Liver (tissue), 3 donors: ENCODE results near the gene SUGT1.

Source experiments
- EGR1 ChIP-seq, 2 donors: IDR thresholded peaks; 2 replicates each; pipeline ENCODE4 v1.6.1; 2016 to 2018; ENCODE audit warnings: antibody characterized with exemption in 2 of 2, low read depth in 2 of 2
- FOXA2 ChIP-seq: IDR thresholded peaks from 2 replicates; pipeline ENCODE4 v1.6.1; 2016; ENCODE audit warnings: antibody characterized with exemption
- HNF4A ChIP-seq, 2 donors: conservative IDR thresholded peaks; 2 replicates each; pipeline ENCODE4 v1.6.1; 2016; ENCODE audit warnings: antibody characterized with exemption in 2 of 2, mild to moderate bottlenecking in 2 of 2
- RAD21 ChIP-seq, 2 donors: IDR thresholded peaks; 2 replicates each; pipeline ENCODE4 v1.6.1; 2016; ENCODE audit warnings: antibody characterized with exemption in 2 of 2, mild to moderate bottlenecking in 2 of 2
- SP1 ChIP-seq: IDR thresholded peaks from 2 replicates; pipeline ENCODE4 v1.6.1; 2018; ENCODE audit warnings: antibody characterized with exemption, mild to moderate bottlenecking
- TAF1 ChIP-seq: conservative IDR thresholded peaks from 2 replicates; pipeline ENCODE4 v1.6.1; 2016; ENCODE audit warnings: antibody characterized with exemption, mild to moderate bottlenecking
- YY1 ChIP-seq: IDR thresholded peaks from 2 replicates; pipeline ENCODE4 v1.6.1; 2016; ENCODE audit warnings: antibody characterized with exemption, mild to moderate bottlenecking
- TF ChIP-seq, protein P1 (sequence below): fragments of 150-350 bp; IDR thresholded peaks from 2 replicates; pipeline ENCODE4 v1.5.1; 2017; ENCODE audit warnings: improper control_type of control experiment, low read depth, low read length; ENCODE audit not compliant: missing input control
- TF ChIP-seq, protein P2 (sequence below): IDR thresholded peaks from 2 replicates; pipeline ENCODE4 v1.6.1; 2016; ENCODE audit warnings: antibody characterized with exemption, mild to moderate bottlenecking
- TF ChIP-seq, protein P3 (sequence below): IDR thresholded peaks from 2 replicates; pipeline ENCODE4 v1.6.1; 2016; ENCODE audit warnings: antibody characterized with exemption
- TF ChIP-seq, protein P4 (sequence below): IDR thresholded peaks from 2 replicates; pipeline ENCODE4 v1.6.1; 2016; ENCODE audit warnings: antibody characterized with exemption
- TF ChIP-seq, protein P5 (sequence below): IDR thresholded peaks from 2 replicates; pipeline ENCODE4 v1.6.1; 2016; ENCODE audit warnings: antibody characterized with exemption
- donor health status: healthy.
- donor health status: healthy.

DNA sequence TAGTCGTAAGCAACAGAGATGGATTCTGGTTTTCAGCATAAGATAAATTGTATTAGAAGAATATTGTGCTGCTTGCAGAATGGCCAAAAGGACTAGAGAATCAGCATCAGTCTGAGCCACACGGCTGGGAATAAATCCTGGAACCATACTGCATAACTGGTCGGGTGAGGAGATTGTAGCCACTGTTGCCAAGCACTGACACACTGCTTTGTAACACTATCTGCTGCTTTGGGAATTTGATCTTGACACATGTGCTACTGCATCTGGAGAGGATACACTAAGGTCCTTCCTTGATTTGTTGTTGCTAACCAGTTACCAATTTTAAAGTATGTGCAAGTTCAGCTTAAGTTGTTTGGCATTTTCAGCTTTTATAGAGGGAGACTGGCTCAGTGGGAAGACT lies 8.5 kb upstream of the SUGT1 start:
- TF ChIP-seq, protein P1, sequence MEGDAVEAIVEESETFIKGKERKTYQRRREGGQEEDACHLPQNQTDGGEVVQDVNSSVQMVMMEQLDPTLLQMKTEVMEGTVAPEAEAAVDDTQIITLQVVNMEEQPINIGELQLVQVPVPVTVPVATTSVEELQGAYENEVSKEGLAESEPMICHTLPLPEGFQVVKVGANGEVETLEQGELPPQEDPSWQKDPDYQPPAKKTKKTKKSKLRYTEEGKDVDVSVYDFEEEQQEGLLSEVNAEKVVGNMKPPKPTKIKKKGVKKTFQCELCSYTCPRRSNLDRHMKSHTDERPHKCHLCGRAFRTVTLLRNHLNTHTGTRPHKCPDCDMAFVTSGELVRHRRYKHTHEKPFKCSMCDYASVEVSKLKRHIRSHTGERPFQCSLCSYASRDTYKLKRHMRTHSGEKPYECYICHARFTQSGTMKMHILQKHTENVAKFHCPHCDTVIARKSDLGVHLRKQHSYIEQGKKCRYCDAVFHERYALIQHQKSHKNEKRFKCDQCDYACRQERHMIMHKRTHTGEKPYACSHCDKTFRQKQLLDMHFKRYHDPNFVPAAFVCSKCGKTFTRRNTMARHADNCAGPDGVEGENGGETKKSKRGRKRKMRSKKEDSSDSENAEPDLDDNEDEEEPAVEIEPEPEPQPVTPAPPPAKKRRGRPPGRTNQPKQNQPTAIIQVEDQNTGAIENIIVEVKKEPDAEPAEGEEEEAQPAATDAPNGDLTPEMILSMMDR: no peak
- TF ChIP-seq, protein P2, sequence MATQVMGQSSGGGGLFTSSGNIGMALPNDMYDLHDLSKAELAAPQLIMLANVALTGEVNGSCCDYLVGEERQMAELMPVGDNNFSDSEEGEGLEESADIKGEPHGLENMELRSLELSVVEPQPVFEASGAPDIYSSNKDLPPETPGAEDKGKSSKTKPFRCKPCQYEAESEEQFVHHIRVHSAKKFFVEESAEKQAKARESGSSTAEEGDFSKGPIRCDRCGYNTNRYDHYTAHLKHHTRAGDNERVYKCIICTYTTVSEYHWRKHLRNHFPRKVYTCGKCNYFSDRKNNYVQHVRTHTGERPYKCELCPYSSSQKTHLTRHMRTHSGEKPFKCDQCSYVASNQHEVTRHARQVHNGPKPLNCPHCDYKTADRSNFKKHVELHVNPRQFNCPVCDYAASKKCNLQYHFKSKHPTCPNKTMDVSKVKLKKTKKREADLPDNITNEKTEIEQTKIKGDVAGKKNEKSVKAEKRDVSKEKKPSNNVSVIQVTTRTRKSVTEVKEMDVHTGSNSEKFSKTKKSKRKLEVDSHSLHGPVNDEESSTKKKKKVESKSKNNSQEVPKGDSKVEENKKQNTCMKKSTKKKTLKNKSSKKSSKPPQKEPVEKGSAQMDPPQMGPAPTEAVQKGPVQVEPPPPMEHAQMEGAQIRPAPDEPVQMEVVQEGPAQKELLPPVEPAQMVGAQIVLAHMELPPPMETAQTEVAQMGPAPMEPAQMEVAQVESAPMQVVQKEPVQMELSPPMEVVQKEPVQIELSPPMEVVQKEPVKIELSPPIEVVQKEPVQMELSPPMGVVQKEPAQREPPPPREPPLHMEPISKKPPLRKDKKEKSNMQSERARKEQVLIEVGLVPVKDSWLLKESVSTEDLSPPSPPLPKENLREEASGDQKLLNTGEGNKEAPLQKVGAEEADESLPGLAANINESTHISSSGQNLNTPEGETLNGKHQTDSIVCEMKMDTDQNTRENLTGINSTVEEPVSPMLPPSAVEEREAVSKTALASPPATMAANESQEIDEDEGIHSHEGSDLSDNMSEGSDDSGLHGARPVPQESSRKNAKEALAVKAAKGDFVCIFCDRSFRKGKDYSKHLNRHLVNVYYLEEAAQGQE: no peak
- TF ChIP-seq, protein P3, sequence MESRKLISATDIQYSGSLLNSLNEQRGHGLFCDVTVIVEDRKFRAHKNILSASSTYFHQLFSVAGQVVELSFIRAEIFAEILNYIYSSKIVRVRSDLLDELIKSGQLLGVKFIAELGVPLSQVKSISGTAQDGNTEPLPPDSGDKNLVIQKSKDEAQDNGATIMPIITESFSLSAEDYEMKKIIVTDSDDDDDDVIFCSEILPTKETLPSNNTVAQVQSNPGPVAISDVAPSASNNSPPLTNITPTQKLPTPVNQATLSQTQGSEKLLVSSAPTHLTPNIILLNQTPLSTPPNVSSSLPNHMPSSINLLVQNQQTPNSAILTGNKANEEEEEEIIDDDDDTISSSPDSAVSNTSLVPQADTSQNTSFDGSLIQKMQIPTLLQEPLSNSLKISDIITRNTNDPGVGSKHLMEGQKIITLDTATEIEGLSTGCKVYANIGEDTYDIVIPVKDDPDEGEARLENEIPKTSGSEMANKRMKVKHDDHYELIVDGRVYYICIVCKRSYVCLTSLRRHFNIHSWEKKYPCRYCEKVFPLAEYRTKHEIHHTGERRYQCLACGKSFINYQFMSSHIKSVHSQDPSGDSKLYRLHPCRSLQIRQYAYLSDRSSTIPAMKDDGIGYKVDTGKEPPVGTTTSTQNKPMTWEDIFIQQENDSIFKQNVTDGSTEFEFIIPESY: no peak
- TF ChIP-seq RAD21 (IDR thresholded peaks at IDR 0.05): no peak
- TF ChIP-seq SP1: no peak
- no peak for TF ChIP-seq EGR1 (IDR thresholded peaks at IDR 0.05; ENCODE audit: low read depth in 2 of 2)
- TF ChIP-seq TAF1: no peak
- TF ChIP-seq YY1: no peak
- no peak for TF ChIP-seq HNF4A (conservative IDR thresholded peaks at IDR 0.05)
- no peak for TF ChIP-seq FOXA2
- TF ChIP-seq, protein P4, sequence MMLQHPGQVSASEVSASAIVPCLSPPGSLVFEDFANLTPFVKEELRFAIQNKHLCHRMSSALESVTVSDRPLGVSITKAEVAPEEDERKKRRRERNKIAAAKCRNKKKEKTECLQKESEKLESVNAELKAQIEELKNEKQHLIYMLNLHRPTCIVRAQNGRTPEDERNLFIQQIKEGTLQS: no peak
- TF ChIP-seq, protein P5, sequence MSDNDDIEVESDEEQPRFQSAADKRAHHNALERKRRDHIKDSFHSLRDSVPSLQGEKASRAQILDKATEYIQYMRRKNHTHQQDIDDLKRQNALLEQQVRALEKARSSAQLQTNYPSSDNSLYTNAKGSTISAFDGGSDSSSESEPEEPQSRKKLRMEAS: no peak
